H9 (cell line): ENCODE measurements around the gene FRS3. TPM values are rescaled to one million over a fixed set of nuclear protein-coding genes. Genes with fewer than 3 reads are reported as not detected.

Experiments used
- DNase-seq: peaks from one replicate; pipeline ENCODE4 v3.0.0-alpha.2; 2017
- H2AFZ ChIP-seq: one replicate; pipeline ENCODE4 v1.6.1; 2013; ENCODE audit warnings: mild to moderate bottlenecking, low read length, control low read depth, moderate library complexity
- H2AK5ac ChIP-seq: 2 replicates; pipeline ENCODE4 v1.6.1; 2013; ENCODE audit warnings: low read length, control low read depth, mixed read lengths; ENCODE audit not compliant: insufficient read length
- H2BK120ac ChIP-seq: one replicate; pipeline ENCODE4 v1.6.1; 2013; ENCODE audit warnings: low read depth, mild to moderate bottlenecking, low read length, control low read depth, inconsistent platforms; ENCODE audit not compliant: poor library complexity, severe bottlenecking
- H2BK12ac ChIP-seq: 2 replicates; pipeline ENCODE4 v1.6.1; 2013; ENCODE audit warnings: low read length, control low read depth, mixed read lengths, low read depth; ENCODE audit not compliant: insufficient read length
- H2BK15ac ChIP-seq: 2 replicates; pipeline ENCODE4 v1.6.1; 2013; ENCODE audit warnings: low read depth, low read length, control low read depth
- H2BK20ac ChIP-seq: one replicate; pipeline ENCODE4 v1.6.1; 2013; ENCODE audit warnings: low read depth, mild to moderate bottlenecking, low read length, control low read depth, inconsistent platforms; ENCODE audit not compliant: poor library complexity, severe bottlenecking
- H2BK5ac ChIP-seq: 2 replicates; pipeline ENCODE4 v1.6.1; 2013; ENCODE audit warnings: low read length, control low read depth, mixed read lengths; ENCODE audit not compliant: insufficient read length
- H3K14ac ChIP-seq: 2 replicates; pipeline ENCODE4 v1.6.1; 2013; ENCODE audit warnings: low read length, control low read depth; ENCODE audit not compliant: insufficient read depth
- H3K18ac ChIP-seq: 2 replicates; pipeline ENCODE4 v1.6.1; 2013; ENCODE audit warnings: low read depth, mild to moderate bottlenecking, mixed read lengths, low read length, control low read depth; ENCODE audit not compliant: insufficient read length
- H3K23ac ChIP-seq: 2 replicates; pipeline ENCODE4 v1.6.1; 2013; ENCODE audit warnings: low read length, control low read depth, mixed read lengths, low read depth; ENCODE audit not compliant: insufficient read length
- H3K23me2 ChIP-seq: 2 replicates; pipeline ENCODE4 v1.6.1; 2013; ENCODE audit warnings: low read depth, mild to moderate bottlenecking, mixed read lengths, low read length, control low read depth; ENCODE audit not compliant: insufficient read length, poor library complexity, severe bottlenecking
- H3K27ac ChIP-seq: 2 replicates; pipeline ENCODE4 v1.5.1; 2013; ENCODE audit warnings: low read length, control low read depth, mixed read lengths, low read depth; ENCODE audit not compliant: insufficient read length
- H3K27me3 ChIP-seq: 2 replicates; pipeline ENCODE4 v1.6.1; 2013; ENCODE audit warnings: low read length, control low read depth, inconsistent platforms; ENCODE audit not compliant: insufficient read depth
- H3K4ac ChIP-seq: 2 replicates; pipeline ENCODE4 v1.6.1; 2013; ENCODE audit warnings: low read depth, mild to moderate bottlenecking, control low read depth, inconsistent platforms, low read length, moderate library complexity
- H3K4me1 ChIP-seq: 2 replicates; pipeline ENCODE4 v1.6.1; 2013; ENCODE audit warnings: low read length, control low read depth, inconsistent platforms; ENCODE audit not compliant: insufficient read depth
- H3K4me2 ChIP-seq: 2 replicates; pipeline ENCODE4 v1.6.1; 2013; ENCODE audit warnings: low read length, control low read depth, mixed read lengths; ENCODE audit not compliant: insufficient read length, insufficient read depth
- H3K56ac ChIP-seq: 2 replicates; pipeline ENCODE4 v1.6.1; 2013; ENCODE audit warnings: low read depth, mild to moderate bottlenecking, mixed read lengths, low read length, control low read depth; ENCODE audit not compliant: insufficient read length
- H3K79me1 ChIP-seq: 2 replicates; pipeline ENCODE4 v1.6.1; 2013; ENCODE audit warnings: low read depth, mild to moderate bottlenecking, moderate library complexity, low read length, control low read depth, inconsistent platforms; ENCODE audit not compliant: insufficient read depth, poor library complexity, severe bottlenecking
- H3K79me2 ChIP-seq: 2 replicates; pipeline ENCODE4 v1.6.1; 2013; ENCODE audit warnings: low read length, control low read depth, inconsistent platforms; ENCODE audit not compliant: insufficient read depth
- H3K9ac ChIP-seq: 2 replicates; pipeline ENCODE4 v1.6.1; 2013; ENCODE audit warnings: low read length, control low read depth, mixed read lengths; ENCODE audit not compliant: insufficient read length; ENCODE audit errors: extremely low read depth
- H3K9me3 ChIP-seq: one replicate; pipeline ENCODE4 v1.6.1; 2013; ENCODE audit warnings: low read depth, low read length, inconsistent platforms; ENCODE audit not compliant: control insufficient read depth
- H3T11ph ChIP-seq: one replicate; pipeline ENCODE4 v1.6.1; 2013; ENCODE audit warnings: mild to moderate bottlenecking, low read length, control low read depth, inconsistent platforms
- H4K20me1 ChIP-seq: one replicate; pipeline ENCODE4 v1.6.1; 2013; ENCODE audit not compliant: control insufficient read depth, insufficient read length, insufficient read depth
- H4K5ac ChIP-seq: 2 replicates; pipeline ENCODE4 v1.6.1; 2013; ENCODE audit warnings: low read depth, mild to moderate bottlenecking, mixed read lengths, low read length, control low read depth; ENCODE audit not compliant: insufficient read length
- H4K8ac ChIP-seq: replicated peaks from 2 replicates; pipeline ENCODE4 v1.6.1; 2013; ENCODE audit warnings: low read length, control low read depth, mixed read lengths, low read depth; ENCODE audit not compliant: insufficient read length
- H4K91ac ChIP-seq: 2 replicates; pipeline ENCODE4 v1.6.1; 2013; ENCODE audit warnings: low read depth, mild to moderate bottlenecking, moderate library complexity, mixed read lengths, low read length, control low read depth; ENCODE audit not compliant: insufficient read length
- H3K27ac Mint-ChIP-seq, 3 experiments: 2 replicates in 2 of 3; 3 replicates in 1 of 3; pipeline ENCODE4 v1.8.0; 2020 to 2021; ENCODE audit warnings: mixed read lengths in 3 of 3, mild to moderate bottlenecking in 1 of 3, moderate library complexity in 1 of 3
- H3K27me3 Mint-ChIP-seq: 2 replicates; pipeline ENCODE4 v1.8.0; 2021; ENCODE audit warnings: low read depth, mild to moderate bottlenecking, moderate library complexity, mixed read lengths
- H3K36me3 Mint-ChIP-seq, 3 experiments: 2 replicates in 2 of 3; 3 replicates in 1 of 3; pipeline ENCODE4 v1.8.0; 2020 to 2021; ENCODE audit warnings: low read depth in 3 of 3, mixed read lengths in 3 of 3; ENCODE audit not compliant: insufficient read depth in 1 of 3
- H3K4me1 Mint-ChIP-seq, 2 experiments: 2 replicates each; pipeline ENCODE4 v1.8.0; 2020; ENCODE audit warnings: mixed read lengths in 2 of 2
- H3K4me3 Mint-ChIP-seq, 2 experiments: 2 replicates in 1 of 2; 3 replicates in 1 of 2; pipeline ENCODE4 v1.8.0; 2020 to 2021; ENCODE audit warnings: mild to moderate bottlenecking in 2 of 2, mixed read lengths in 2 of 2, moderate library complexity in 1 of 2
- H3K9me3 Mint-ChIP-seq, 2 experiments: 2 replicates in 1 of 2; 3 replicates in 1 of 2; pipeline ENCODE4 v1.8.0; 2020; ENCODE audit warnings: mild to moderate bottlenecking in 2 of 2, mixed read lengths in 2 of 2, moderate library complexity in 1 of 2
- WGBS: extraction: QIAGEN DNeasy Blood & Tissue Kit; methylation state at CpG from one replicate; pipeline ENCODE4 v1.1.7; 2013; ENCODE audit warnings: missing lambda C conversion rate, low lambda C conversion rate, mixed read lengths; ENCODE audit not compliant: insufficient read length; ENCODE audit errors: extremely low coverage; 5-methylcytosine and 5-hydroxymethylcytosine counted together
- total RNA-seq: library from RNA; stranded (reverse); gene quantifications from 2 replicates; pipeline ENCODE4 v1.2.1, GENCODE V29; 2021
- TF ChIP-seq, protein P1 (sequence below): fragments of 200-600 bp; sonication (generic); conservative IDR thresholded peaks from 3 replicates; pipeline ENCODE4 v1.8.0; 2021; ENCODE audit warnings: antibody characterized with exemption, mild to moderate bottlenecking

The FRS3 gene
- total RNA-seq, 1 experiment from 2014 or later: 4.8 TPM

DNA sequence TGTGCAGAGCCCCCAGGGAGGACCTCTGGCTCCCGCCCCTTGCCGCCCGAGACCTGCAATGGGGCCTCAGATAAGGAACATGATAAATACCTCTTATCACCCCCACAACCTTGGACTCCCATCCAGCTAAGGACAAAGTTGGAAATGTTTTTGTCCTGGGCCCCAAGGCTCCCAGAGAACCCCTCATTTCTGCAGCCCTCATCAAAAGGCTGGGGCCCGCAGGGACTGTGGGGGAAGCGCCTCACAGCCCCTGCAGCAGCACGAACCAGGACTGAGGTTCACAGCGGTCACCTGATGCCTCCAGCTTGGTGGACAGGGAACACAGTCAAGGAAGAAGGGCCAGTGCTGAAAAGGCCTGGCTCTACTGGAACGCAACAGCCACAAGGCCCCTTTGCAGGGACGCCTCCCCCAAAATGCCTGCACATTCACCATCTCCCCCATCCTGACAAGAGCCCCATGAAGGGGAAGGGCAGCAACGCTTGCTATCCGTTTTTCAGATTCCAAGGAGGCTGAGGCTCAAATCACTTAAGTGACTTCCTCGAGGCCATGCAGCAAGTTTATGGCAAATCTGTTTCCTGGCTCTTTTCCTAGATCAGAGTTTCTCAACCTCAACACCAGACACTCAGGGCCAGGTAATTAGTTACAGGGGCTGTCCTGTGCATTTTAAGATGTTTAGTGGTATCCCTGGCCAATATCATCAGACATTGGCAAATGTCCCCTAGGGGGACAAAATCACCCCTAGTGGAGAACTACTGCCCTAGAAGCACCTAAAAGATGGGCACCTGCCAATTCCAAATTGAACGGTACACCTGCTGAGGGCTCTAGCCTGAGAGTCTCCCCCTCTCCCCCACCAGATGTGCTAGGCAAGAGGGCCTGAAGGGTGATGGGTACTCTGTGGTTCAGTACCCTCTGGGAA is 54.9 kb downstream of the FRS3 start:
- no peaks in the 10 kb centered on the region for H3K9me3 Mint-ChIP-seq
- Histone ChIP-seq H3K79me2 (no peaks in the 10 kb centered on the region), H3K4me2 (no peak overlapping the region), H3K27ac (no peak overlapping the region), H3K9ac (no peak overlapping the region), H4K5ac (no peak overlapping the region), H3K9me3 (no peaks in the 10 kb centered on the region), H3K4me1 (peaks cover 5% of the 10 kb centered on the region; the same call in 1 of the 2 replicates), H3K27me3 (no peaks in the 10 kb centered on the region), H3K23me2 (no peaks in the 10 kb centered on the region), H4K91ac (no peak overlapping the region), H4K20me1 (no peaks in the 10 kb centered on the region), H3K4ac (no peak overlapping the region), H2BK120ac (no peak overlapping the region), H2AK5ac (no peak overlapping the region), H4K8ac (no peak overlapping the region), H3K14ac (no peak overlapping the region), H3K56ac (no peak overlapping the region), H2BK20ac (no peak overlapping the region), H2BK5ac (no peak overlapping the region), H3K23ac (no peak overlapping the region), H3T11ph (no peak overlapping the region), H2BK12ac (no peak overlapping the region), H2BK15ac (no peak overlapping the region), H3K79me1 (no peaks in the 10 kb centered on the region), H2AFZ (no peak overlapping the region), H3K18ac (no peak overlapping the region)
- no peak overlapping the region for H3K27ac Mint-ChIP-seq
- peaks cover 9% of the 10 kb centered on the region for H3K27me3 Mint-ChIP-seq
- H3K36me3 Mint-ChIP-seq: no peaks in the 10 kb centered on the region
- TF ChIP-seq, protein P1, sequence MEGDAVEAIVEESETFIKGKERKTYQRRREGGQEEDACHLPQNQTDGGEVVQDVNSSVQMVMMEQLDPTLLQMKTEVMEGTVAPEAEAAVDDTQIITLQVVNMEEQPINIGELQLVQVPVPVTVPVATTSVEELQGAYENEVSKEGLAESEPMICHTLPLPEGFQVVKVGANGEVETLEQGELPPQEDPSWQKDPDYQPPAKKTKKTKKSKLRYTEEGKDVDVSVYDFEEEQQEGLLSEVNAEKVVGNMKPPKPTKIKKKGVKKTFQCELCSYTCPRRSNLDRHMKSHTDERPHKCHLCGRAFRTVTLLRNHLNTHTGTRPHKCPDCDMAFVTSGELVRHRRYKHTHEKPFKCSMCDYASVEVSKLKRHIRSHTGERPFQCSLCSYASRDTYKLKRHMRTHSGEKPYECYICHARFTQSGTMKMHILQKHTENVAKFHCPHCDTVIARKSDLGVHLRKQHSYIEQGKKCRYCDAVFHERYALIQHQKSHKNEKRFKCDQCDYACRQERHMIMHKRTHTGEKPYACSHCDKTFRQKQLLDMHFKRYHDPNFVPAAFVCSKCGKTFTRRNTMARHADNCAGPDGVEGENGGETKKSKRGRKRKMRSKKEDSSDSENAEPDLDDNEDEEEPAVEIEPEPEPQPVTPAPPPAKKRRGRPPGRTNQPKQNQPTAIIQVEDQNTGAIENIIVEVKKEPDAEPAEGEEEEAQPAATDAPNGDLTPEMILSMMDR: no peak
- DNase-seq: no peak
- H3K4me1 Mint-ChIP-seq: peaks cover 28 to 30% of the 10 kb centered on the region in 2 experiments
- H3K4me3 Mint-ChIP-seq: no peak overlapping the region
- WGBS: no CpG with 5 or more reads among the region's 13 CpGs
